Measurements from ENCODE around the gene IL18.
"Not testable (repeated sequence)": the region's sequence is repeated elsewhere in the genome, so short reads cannot be mapped to it uniquely, and the experiment has no call there.

The IL18 gene

DNA sequence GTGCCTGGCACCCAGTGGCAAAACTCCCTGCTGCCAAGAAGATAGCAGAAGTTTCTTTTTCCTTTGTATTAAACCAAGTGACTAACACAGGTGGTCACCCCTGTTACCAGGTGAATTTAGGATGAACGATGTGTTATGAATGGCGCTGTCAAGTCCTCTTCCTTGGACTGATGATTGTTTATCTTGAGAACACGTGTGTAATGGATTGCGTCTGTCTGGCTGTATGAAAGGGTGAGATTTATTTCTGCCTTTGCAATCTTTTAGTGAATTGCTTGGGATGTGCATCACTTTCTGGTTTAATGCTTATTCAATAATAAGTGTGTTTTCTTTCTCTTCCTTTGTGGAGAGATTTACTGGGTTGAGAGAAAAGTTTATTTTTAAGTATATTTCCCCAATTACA lies 40.8 kb downstream of the IL18 start:
- in situ Hi-C loops (cut with MboI; ENCODE audit: low sequenced_read_pairs): no loop called here

DNA sequence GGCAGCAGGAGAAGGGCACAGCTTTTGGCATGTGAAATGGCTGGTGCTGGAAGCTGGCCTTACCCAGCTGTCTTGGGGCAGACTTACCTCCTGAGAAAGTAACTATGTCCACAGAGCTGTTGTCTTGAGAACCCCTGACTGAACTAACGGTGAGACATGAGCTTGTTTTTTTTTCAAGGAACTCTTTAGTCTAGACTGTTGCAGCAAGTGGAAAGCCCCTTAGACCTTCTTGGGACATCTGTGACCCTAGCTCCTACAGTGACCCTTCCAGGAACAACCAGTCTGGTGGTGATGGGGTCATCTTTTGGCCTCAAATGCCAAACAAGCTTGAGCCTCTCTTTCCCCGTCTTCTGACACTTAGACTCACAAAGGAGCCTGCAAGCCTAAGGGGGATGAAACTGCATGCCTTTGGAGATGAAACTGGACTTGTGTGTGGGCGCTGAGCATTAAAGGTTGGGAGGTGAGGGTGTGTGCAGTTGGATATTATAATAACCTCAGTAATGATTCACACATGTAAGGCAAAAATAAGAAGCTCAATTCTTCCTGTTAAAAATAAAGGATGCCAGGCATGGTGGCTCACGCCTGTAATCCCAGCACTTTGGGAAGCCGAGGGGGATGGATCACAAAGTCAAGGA lies 41.8 kb downstream of the IL18 start:
- in situ Hi-C loops (cut with MboI; ENCODE audit: low sequenced_read_pairs): no loop called here

GRCh38 chr11:112118176-112118575 lies 45.7 kb downstream of the IL18 start:
- in situ Hi-C loops (cut with MboI; ENCODE audit: low sequenced_read_pairs): no loop called here

DNA sequence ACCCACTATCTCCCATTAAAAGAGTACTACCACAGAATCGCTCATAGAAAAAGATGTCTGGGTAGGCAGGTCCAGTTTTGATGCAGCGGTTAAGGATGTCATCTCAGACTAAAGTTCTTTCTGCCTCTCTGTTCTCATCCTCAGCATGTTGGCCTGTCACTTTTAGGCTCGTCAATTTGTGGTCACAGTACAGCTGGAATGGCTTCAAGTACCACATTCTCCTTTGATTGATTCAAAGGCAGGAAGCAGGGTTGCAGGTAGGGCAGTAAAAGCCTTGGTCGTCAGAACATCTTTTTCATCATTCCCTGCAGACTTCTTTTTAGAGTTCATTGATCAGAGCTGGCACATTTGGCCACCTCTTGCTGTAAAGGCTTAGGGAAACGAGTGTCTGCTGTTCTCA lies 48.5 kb downstream of the IL18 start:
- in situ Hi-C loops (cut with MboI; ENCODE audit: low sequenced_read_pairs): no loop called here

DNA sequence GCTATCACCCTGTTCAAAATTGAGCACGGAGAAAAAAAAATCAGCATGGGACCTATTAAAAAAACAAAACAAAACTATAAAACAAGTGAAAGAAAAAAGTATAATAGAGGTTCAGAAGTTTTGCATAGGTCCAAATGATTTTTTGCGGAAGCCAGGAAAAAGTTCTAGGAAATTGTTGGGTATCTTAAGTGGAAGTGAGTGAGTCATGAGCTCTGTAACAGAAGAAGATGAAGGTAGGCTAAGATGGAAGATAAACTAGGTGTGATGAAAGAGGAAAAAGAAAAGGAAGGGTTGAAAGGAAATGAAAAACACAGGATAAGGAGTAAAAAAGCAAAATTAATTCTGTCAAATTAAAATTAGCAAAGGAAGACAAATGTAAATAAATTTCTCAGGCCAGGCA lies 49.4 kb downstream of the IL18 start:
- in situ Hi-C loops (cut with MboI; ENCODE audit: low sequenced_read_pairs): no loop called here

DNA sequence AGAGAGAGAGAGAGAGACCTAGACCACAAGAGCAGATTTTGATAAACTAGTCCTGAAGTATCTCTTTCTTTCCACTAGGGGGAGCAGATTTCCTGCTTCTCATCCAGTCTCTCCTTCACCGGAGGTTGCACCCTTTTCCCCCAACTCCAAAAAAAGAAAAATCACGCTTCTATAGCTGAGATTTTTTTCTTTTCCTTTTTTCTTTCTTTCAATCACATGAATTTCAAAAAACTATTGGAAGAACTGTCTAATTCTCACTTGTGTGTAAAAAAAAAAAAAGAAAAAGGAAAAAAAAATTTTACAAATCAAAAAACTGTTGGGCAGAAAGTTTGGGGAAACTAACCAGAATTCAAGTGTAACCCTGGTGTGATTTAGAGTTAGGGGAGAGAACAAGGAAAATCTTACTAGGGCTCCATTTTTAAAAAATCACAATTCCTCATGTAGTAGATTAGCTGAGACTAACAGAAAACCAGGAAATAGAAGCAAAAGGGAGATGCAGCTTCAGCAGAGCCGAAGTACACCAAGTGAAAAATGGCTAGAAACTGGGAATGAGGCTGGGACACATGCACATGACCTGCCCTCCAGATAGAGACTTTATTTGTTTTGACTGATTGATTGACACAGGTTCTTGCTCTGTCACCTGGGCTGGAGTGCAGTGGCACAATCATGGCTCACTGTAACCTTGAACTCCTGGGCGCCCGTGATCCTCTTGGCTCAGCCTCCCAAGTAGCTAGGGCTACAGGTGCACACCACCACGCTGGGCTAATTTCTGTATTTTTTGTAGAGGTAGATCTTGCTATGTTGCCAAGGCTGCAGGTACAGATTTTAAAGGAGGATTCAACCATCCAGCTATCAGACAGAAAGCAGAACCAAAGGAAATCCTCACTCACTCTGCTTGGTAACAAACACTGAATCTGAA lies 50.1 kb downstream of the IL18 start:
- in situ Hi-C loops (cut with MboI; ENCODE audit: low sequenced_read_pairs): no loop called here

DNA sequence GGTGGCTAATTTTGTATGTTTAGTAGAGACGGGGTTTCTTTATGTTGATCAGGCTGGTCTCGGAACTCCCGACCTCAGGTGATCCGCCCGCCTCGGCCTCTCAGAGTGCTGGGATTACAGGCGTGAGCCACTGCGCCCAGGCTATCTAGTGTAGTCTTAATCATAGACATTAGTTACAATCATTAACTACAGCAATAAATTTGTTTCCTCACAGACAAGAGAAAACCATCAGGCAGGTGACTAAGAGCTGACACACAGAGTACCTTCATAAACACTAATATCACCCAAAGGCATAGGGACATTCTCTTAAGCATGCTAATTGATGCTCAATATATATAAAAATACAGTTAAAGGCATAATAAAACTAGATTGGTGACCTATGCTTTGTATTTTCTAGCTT lies 57.8 kb downstream of the IL18 start:
- in situ Hi-C loops (cut with MboI; ENCODE audit: low sequenced_read_pairs): no loop called here

- in situ Hi-C loops (cut with MboI; ENCODE audit: low sequenced_read_pairs): no loop called here
Observed at GRCh38 chr11:112103446-112103845, 60.4 kb downstream of the IL18 start.

GRCh38 chr11:112100462-112100861 lies 63.4 kb downstream of the IL18 start:
- in situ Hi-C loops (cut with MboI; ENCODE audit: low sequenced_read_pairs): no loop called here

DNA sequence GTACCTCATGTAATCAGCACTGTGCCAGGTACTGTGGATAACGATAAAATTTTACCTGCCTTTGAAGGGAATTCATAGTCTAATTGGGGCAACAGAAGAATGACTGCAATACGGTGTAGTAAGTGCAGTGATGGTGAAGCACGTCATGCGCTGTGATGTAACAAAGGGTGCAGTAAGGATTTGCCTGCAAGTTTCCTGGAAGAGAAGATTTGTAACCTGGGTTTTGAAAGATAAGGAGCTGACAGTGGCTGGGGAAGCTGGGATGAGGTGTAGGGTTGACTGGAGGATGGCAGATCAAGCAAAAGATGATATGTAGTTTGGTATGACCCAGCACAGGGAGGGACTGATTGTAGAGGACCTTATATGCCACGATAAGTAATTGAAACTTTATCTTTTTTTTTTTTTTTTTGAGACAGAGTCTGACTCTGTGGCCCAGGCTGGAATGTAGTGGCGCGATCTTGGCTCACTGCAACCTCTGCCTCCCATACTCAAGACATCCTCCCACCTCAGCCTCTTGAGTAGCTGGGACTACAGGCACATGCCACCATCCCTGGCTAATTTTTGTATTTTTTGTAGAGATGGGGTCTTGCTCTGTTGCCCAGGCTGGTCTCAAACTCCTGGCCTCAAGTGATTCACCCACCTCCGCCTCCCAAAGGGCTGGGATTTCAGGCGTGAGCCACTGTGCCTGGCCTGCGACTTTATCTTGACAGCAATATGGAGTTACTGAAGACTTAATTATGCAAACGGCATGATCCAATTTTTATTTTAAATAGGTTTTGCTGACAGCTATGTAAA lies 66.0 kb downstream of the IL18 start:
- in situ Hi-C loops (cut with MboI; ENCODE audit: low sequenced_read_pairs): no loop called here

DNA sequence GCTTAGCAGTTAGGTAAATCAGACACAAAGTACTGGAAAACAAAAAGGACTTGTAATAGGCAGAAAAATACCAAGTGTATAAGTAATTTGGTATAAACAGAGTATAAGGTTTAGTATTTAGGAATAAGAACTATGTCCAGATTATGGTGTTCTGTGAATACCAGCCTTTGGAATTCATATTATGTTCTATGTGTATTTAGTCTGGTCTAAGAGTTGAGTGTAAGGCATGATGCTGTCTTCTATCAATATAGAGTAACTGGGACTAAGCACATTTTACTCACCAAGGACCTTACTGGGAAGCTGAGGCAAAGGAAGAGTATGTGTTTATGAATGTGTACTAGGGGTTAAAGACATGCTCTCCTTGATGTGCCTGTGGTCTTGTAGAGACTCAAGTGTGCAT lies 67.7 kb downstream of the IL18 start:
- in situ Hi-C loops (cut with MboI; ENCODE audit: low sequenced_read_pairs): no loop called here

DNA sequence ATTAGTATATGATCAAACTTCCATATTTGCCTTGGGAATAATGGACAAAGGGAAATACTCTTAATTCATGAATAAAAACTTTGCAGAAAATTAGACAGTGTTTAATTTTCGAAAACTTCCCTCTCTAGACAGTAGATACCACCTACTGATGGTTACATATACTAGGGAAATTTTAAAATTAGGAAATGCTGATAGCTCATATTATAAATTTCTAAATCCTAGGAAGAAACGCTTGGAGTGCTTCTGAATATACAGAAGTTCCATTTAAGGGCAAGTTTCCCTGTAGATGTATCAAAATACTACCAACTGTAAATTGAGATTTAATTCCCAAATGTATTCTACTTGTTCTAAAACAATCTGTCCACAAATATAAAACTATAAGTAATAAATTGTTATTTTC lies 68.6 kb downstream of the IL18 start:
- in situ Hi-C loops (cut with MboI; ENCODE audit: low sequenced_read_pairs): not testable (repeated sequence)

All from hTERT RPE-1 (cell line).